GM12874 (cell line): ENCODE measurements around the gene FAM193A.

Experiments used
- TF ChIP-seq, protein P1 (sequence below): IDR thresholded peaks from 2 replicates; pipeline ENCODE4 v1.5.1; 2011; ENCODE audit warnings: low read depth, mild to moderate bottlenecking, control low read depth, low read length, moderate library complexity; ENCODE audit not compliant: insufficient read depth

The FAM193A gene

DNA sequence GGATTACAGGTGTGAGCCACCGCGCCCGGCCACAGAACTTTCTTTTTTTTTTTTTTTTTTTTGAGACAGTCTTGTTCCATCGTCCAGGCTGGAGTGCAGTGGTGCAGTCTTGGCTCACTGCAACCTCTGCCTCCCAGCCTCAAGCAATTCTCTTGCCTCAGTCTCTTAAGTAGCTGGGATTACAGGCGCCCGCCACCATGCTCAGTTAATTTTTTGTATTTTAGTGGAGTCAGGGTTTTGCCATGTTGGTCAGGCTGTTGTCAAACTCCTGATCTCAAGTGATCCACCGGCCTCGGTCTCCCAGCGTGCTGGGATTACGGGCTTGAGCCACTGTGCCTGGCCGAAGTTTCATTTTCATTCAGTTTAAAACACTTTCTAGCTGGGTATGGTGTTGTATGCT lies 16.4 kb downstream of the FAM193A start:
- TF ChIP-seq, protein P1, sequence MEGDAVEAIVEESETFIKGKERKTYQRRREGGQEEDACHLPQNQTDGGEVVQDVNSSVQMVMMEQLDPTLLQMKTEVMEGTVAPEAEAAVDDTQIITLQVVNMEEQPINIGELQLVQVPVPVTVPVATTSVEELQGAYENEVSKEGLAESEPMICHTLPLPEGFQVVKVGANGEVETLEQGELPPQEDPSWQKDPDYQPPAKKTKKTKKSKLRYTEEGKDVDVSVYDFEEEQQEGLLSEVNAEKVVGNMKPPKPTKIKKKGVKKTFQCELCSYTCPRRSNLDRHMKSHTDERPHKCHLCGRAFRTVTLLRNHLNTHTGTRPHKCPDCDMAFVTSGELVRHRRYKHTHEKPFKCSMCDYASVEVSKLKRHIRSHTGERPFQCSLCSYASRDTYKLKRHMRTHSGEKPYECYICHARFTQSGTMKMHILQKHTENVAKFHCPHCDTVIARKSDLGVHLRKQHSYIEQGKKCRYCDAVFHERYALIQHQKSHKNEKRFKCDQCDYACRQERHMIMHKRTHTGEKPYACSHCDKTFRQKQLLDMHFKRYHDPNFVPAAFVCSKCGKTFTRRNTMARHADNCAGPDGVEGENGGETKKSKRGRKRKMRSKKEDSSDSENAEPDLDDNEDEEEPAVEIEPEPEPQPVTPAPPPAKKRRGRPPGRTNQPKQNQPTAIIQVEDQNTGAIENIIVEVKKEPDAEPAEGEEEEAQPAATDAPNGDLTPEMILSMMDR, result no peak

DNA sequence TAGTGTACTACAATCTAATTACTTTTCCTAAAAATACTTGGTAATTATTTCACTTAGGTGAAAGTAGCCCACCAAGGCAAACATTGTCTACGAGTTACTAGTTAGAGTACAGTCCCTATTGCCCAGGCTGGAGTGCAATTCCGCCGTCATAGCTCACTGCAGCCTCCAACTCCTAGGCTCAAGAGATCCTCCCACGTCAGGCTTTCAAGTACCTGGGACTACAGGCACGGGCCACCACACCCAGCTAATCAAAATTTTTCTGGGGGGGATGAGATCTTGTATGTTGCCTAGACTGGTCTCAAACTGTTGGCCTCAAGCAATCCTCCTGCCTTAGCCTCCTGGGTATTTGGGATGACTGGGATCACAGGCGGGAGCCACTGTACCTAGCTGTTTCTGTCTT lies 21.9 kb downstream of the FAM193A start:
- TF ChIP-seq, protein P1, result no peak

DNA sequence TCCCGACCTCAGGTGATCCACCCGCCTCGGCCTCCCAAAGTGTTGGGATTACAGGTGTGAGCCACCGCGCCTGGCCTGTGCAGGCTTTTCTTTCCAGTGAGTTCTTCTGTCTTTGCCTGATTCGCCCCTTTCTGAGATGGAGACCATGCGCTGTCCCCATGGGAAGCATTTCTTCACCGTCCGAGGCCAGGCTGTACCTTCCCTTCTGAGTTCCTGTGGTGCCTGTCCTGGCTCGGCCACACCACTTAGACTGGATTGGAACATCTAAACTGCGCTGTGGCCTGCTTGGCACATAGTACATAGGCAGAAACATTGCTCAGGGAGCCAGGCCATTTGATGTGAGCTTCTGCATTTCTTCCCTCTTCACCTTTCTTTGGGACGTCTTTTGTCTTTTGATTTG lies 23.7 kb downstream of the FAM193A start:
- TF ChIP-seq, protein P1, result no peak

DNA sequence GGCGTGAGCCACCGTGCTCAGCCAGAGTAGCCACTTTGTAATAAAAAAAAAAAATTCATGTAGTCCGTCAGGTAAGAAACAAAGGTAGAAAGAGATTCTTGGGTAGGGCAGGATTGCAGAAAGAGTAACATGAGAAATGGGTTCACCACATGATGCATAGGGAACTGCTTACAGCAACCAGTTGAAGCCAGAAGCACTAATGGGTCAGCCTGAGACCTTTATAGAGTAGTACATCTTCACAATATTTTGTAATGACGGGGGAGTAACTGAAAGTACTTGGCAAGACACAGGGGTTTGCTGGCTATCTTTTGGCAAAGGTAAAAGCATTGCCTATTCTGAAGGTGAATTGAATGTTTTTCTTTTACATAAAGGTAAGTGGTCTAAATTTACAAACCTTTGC lies 29.1 kb downstream of the FAM193A start:
- TF ChIP-seq, protein P1, result no peak

DNA sequence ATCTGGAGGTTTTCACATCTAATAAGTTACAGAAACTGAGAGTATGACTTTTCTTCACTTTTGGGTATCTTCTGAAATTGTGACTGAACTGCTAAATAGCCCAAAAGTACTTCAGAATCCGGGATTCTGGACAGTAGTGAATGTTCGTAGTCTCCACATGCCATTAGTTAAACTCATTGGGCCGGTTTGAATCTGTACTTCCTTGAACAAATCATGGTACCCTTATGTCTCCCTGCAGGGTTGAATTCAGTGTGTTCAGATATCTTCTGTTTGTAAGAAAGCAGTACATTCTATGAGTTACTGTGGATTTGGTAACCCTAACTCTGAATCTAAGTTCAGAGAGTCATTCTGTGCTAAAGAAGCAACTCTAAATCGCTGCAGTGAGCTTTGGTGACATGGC lies 33.6 kb downstream of the FAM193A start:
- TF ChIP-seq, protein P1, result no peak

DNA sequence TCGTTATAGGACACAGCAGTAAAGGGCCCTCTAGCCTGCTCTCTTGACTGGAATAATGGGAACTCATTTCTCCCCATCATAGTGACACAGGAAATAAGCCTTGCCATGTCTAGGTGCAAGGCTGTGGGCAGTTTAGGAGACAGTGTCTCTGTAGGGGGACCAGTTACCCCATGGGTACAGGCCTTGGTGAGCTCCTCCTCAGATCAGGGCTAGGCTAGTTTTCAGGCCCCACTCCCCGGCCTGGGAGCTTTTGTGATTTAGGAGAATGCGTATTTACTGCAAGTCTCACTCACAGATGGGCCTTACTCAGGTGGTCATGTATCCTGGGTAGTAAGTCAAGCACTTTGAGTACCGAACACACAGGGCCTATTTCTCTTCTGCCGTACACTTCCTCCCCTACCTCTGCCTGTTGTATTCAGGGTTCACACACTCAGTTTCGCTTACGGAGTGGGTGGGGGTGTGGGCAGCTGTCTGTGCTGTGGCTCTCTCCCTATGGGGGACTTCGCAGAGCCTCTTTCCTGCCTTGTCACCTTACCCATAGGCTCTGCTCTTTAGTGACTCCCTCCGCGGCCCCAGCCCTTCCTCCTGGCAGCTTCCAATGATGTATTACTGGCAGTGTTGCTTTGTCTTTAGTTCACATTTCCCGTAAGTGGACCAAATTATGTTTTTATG lies 34.2 kb downstream of the FAM193A start:
- TF ChIP-seq, protein P1, result no peak

DNA sequence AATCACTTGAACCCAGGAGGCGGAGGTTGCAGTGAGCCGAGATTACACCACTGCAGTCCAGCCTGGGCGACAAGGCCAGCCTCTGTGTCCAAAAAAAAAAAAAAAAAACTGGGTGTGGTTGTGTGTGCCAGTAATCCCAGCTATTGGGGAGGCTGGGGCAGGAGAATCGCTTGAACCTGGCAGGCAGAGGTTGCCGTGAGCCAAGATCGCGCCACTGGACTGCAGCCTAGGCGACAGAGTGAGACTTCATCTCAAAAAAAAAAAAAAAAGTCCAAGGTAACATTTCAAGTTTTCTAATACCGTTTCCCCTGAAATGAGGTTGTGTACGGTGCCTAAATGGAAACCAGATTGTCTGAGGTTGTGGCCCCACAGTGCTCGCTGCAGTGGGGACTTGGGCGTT lies 35.6 kb downstream of the FAM193A start:
- TF ChIP-seq, protein P1, result no peak
